Measurements from ENCODE around the gene MOG. TPM values are rescaled to one million over a fixed set of nuclear protein-coding genes. Genes with fewer than 3 reads are reported as not detected.

MOG gene
- total RNA-seq, 2 donors from 2014 or later: not detected

DNA sequence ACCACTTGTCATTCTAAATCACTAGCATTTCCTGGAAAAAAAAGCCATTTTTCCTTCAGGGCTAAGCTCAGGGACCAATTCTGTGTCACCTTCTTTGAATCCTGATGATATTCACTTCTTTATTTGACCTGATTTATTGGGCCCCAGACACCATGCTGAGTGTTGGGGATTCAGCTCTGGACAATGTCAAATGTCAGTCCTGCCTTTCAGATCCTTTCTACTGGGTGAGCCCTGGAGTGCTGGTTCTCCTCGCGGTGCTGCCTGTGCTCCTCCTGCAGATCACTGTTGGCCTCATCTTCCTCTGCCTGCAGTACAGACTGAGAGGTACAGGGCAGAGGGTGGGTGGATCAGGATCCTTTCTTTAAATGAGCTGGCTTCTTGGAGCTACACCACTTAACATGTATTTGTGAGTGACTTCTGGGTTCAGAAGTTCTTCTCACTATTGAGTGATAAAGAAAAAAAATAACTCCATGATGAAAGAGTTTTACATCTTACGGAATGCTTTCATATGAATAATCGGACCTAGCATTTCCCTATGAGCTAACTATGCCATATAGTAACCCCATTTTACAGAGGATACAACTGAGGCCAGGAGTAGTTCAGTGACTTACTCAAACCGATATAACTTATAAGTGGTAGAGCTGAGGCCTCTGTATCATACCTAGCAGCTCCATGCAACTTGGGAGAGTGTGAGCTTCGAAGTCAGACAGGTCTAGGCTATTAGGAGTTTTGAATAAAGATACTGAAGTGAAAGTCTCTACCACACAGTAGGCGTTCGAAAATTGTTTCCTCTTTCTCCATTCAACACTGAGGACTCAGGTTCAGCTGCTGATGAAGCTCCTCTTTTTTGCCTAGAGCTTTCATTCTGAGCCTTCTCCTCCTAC, 9.3 kb downstream of the MOG start:
- H3K4me1 Mint-ChIP-seq: peaks cover 38% of the 10 kb centered on the region
- no peaks in the 10 kb centered on the region for H3K36me3 Mint-ChIP-seq (ENCODE audit: low read depth)
- H3K27ac ChIP-seq (ENCODE audit: low read depth, low read length): no peak overlapping the region
- H3K4me3 ChIP-seq (ENCODE audit: low read length): no peak overlapping the region
- no peaks in the 10 kb centered on the region for H3K4me1 ChIP-seq (ENCODE audit: control insufficient read depth, insufficient read depth, low read length)
- H3K36me3 ChIP-seq (ENCODE audit: control insufficient read depth, insufficient read depth, low read length): no peaks in the 10 kb centered on the region
- H3K9me3 ChIP-seq (ENCODE audit: control insufficient read depth, low read length): no peaks in the 10 kb centered on the region
- H3K27ac Mint-ChIP-seq: peak overlapping the region; percentile 85
- no peaks in the 10 kb centered on the region for H3K27me3 ChIP-seq (ENCODE audit: control insufficient read depth, insufficient read depth, low read length, poor library complexity, severe bottlenecking)
- WGBS, 2 experiments (ENCODE audit: insufficient coverage in 1 of 2, insufficient read length in 1 of 2): 60 to 63% methylated on average over 8 of the region's 8 CpGs
- TF ChIP-seq, protein P1, sequence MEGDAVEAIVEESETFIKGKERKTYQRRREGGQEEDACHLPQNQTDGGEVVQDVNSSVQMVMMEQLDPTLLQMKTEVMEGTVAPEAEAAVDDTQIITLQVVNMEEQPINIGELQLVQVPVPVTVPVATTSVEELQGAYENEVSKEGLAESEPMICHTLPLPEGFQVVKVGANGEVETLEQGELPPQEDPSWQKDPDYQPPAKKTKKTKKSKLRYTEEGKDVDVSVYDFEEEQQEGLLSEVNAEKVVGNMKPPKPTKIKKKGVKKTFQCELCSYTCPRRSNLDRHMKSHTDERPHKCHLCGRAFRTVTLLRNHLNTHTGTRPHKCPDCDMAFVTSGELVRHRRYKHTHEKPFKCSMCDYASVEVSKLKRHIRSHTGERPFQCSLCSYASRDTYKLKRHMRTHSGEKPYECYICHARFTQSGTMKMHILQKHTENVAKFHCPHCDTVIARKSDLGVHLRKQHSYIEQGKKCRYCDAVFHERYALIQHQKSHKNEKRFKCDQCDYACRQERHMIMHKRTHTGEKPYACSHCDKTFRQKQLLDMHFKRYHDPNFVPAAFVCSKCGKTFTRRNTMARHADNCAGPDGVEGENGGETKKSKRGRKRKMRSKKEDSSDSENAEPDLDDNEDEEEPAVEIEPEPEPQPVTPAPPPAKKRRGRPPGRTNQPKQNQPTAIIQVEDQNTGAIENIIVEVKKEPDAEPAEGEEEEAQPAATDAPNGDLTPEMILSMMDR (conservative IDR thresholded peaks at IDR 0.05): no peak
- H3K9me3 Mint-ChIP-seq: no peaks in the 10 kb centered on the region
- DNase-seq: peak; percentile 73
- H3K9ac ChIP-seq (ENCODE audit: extremely low read depth, low read length, poor library complexity, severe bottlenecking): no peak overlapping the region
- H3K4me3 Mint-ChIP-seq: no peak overlapping the region
- H3K27me3 Mint-ChIP-seq (ENCODE audit: insufficient read depth): peaks cover 5% of the 10 kb centered on the region

DNA sequence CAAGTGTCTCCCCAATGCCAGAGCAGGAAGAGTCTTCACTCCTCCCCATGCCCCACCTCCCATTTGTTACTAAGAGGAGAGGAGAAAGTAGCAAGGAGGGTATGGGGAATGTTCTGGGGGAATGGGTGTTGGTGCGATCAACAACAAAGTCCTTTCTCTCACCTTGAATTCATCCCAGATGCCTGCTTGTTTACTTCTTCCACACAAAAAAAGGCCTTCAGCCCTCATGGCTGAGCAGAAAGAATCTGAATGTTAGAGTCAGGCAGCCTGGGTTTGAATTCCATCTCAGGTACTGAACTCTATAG, 9.9 kb downstream of the MOG start:
- DNase-seq: peak; percentile 80
- H3K36me3 ChIP-seq (ENCODE audit: control insufficient read depth, insufficient read depth, low read length): no peaks in the 10 kb centered on the region
- no peaks in the 10 kb centered on the region for H3K9me3 ChIP-seq (ENCODE audit: control insufficient read depth, low read length)
- H3K9ac ChIP-seq (ENCODE audit: extremely low read depth, low read length, poor library complexity, severe bottlenecking): no peak overlapping the region
- no peak overlapping the region for H3K4me3 Mint-ChIP-seq
- 50% methylated on average over 1 of the region's 1 CpG; no CpG with 5 or more reads in 1 of the 2 experiments for WGBS, 2 experiments (ENCODE audit: insufficient coverage in 1 of 2, insufficient read length in 1 of 2)
- no peaks in the 10 kb centered on the region for H3K9me3 Mint-ChIP-seq
- peaks cover 5% of the 10 kb centered on the region for H3K27me3 Mint-ChIP-seq (ENCODE audit: insufficient read depth)
- TF ChIP-seq, protein P1 (conservative IDR thresholded peaks at IDR 0.05): no peak
- no peak overlapping the region for H3K27ac ChIP-seq (ENCODE audit: low read depth, low read length)
- no peaks in the 10 kb centered on the region for H3K27me3 ChIP-seq (ENCODE audit: control insufficient read depth, insufficient read depth, low read length, poor library complexity, severe bottlenecking)
- no peak overlapping the region for H3K4me3 ChIP-seq (ENCODE audit: low read length)
- peaks cover 36% of the 10 kb centered on the region for H3K4me1 Mint-ChIP-seq
- peak overlapping the region; percentile 85 for H3K27ac Mint-ChIP-seq
- H3K4me1 ChIP-seq (ENCODE audit: control insufficient read depth, insufficient read depth, low read length): no peaks in the 10 kb centered on the region
- no peaks in the 10 kb centered on the region for H3K36me3 Mint-ChIP-seq (ENCODE audit: low read depth)

DNA sequence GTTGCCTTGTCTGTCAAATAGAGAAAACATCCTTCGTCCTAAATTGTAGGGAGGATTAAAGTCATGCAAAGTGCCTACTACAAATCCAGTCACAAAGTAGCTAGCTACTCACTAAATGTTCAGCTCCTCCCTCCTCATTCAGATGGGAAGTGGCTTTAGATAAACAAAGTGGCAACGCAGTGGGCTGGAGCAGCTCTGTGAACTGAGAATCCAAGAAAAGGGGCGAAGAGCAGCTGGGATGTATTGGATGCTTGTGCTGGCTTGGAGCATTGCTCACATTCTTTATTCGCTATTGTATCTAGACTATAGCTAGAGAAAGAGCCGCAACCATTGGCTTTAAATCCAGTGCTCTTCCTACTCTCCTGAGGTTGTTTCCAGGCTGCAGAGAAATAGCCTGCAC, 10.3 kb downstream of the MOG start:
- H3K9ac ChIP-seq (ENCODE audit: extremely low read depth, low read length, poor library complexity, severe bottlenecking): no peak overlapping the region
- Mint-ChIP-seq H3K27ac (peak overlapping the region; percentile 85), H3K27me3 (ENCODE audit: insufficient read depth) (peaks cover 5% of the 10 kb centered on the region), H3K4me1 (peaks cover 36% of the 10 kb centered on the region), H3K4me3 (no peak overlapping the region), H3K9me3 (no peaks in the 10 kb centered on the region), H3K36me3 (ENCODE audit: low read depth) (no peaks in the 10 kb centered on the region)
- H3K27me3 ChIP-seq (ENCODE audit: control insufficient read depth, insufficient read depth, low read length, poor library complexity, severe bottlenecking): no peaks in the 10 kb centered on the region
- H3K27ac ChIP-seq (ENCODE audit: low read depth, low read length): no peak overlapping the region
- H3K9me3 ChIP-seq (ENCODE audit: control insufficient read depth, low read length): no peaks in the 10 kb centered on the region
- WGBS, 2 experiments (ENCODE audit: insufficient coverage in 1 of 2, insufficient read length in 1 of 2): 7 to 20% methylated on average over 2 to 5 of the region's 5 CpGs
- TF ChIP-seq, protein P1 (conservative IDR thresholded peaks at IDR 0.05): no peak
- no peaks in the 10 kb centered on the region for H3K4me1 ChIP-seq (ENCODE audit: control insufficient read depth, insufficient read depth, low read length)
- no peaks in the 10 kb centered on the region for H3K36me3 ChIP-seq (ENCODE audit: control insufficient read depth, insufficient read depth, low read length)
- DNase-seq: peak; percentile 80
- no peak overlapping the region for H3K4me3 ChIP-seq (ENCODE audit: low read length)

Measured in endodermal cell (in vitro differentiated cells).